ENCODE results near the gene C16orf92.

DNA sequence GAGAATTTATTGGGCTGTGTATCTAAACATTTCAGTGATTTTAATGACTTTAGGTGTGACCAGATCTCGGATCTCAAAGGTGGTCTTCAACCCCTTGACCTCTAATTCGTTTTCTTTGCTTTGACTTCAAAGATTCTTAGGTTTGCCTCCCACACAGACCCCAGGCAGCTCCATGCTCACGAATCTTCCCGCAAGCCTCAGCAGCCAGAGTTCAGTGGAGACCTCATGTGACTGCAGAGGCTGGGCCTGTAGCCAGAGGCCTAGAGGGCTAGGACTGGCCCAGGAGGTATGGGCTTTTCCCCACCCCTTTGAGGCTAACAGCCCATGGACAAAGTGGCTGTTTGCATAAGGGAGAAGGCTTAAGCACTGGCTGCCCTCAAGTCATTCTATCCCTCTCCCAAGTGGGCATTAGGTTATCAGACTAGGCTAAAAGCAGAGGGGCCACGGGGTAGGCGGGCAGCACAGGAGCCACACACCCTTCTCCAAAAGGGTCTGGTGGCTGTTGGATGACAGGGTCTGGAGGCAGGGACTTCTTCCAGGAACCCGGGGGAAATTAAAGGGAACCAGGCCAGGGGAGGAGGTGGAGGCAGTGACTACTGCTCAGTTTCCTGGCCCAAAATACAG, 30.5 kb upstream of the C16orf92 start:
- TF ChIP-seq, protein P1, sequence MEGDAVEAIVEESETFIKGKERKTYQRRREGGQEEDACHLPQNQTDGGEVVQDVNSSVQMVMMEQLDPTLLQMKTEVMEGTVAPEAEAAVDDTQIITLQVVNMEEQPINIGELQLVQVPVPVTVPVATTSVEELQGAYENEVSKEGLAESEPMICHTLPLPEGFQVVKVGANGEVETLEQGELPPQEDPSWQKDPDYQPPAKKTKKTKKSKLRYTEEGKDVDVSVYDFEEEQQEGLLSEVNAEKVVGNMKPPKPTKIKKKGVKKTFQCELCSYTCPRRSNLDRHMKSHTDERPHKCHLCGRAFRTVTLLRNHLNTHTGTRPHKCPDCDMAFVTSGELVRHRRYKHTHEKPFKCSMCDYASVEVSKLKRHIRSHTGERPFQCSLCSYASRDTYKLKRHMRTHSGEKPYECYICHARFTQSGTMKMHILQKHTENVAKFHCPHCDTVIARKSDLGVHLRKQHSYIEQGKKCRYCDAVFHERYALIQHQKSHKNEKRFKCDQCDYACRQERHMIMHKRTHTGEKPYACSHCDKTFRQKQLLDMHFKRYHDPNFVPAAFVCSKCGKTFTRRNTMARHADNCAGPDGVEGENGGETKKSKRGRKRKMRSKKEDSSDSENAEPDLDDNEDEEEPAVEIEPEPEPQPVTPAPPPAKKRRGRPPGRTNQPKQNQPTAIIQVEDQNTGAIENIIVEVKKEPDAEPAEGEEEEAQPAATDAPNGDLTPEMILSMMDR (IDR thresholded peaks at IDR 0.05): no peak
- no peak for TF ChIP-seq ZBTB21 (CRISPR knock-in tag; IDR thresholded peaks at IDR 0.05; ENCODE audit: borderline replicate concordance)
- TF ChIP-seq, protein P2, sequence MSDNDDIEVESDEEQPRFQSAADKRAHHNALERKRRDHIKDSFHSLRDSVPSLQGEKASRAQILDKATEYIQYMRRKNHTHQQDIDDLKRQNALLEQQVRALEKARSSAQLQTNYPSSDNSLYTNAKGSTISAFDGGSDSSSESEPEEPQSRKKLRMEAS (CRISPR knock-in tag; IDR thresholded peaks at IDR 0.05): no peak
- TF ChIP-seq MYBL2 (CRISPR knock-in tag; IDR thresholded peaks at IDR 0.05): no peak
